Cardiac fibroblast (primary cell): ENCODE data around the gene ARMCX2.

Experiments
- DNase-seq, 2 donors: peaks; one replicate each; pipeline versions ENCODE4 v3.0.0 to v3.0.0-alpha.2; 2010; ENCODE audit warnings: low read depth in 2 of 2
- H3K4me3 ChIP-seq, 2 donors: replicated peaks in 1 of 2; 1 replicate in 1 of 2; 2 replicates in 1 of 2; pipeline ENCODE4 v1.5.1; 2011; ENCODE audit warnings: low read depth in 2 of 2, low read length in 2 of 2, mild to moderate bottlenecking in 2 of 2, moderate library complexity in 1 of 2
- TF ChIP-seq, protein P1 (sequence below): IDR thresholded peaks from one replicate; pipeline ENCODE4 v1.5.1; 2011; ENCODE audit warnings: low read depth, mild to moderate bottlenecking, low read length, inconsistent platforms

Gene ARMCX2

DNA sequence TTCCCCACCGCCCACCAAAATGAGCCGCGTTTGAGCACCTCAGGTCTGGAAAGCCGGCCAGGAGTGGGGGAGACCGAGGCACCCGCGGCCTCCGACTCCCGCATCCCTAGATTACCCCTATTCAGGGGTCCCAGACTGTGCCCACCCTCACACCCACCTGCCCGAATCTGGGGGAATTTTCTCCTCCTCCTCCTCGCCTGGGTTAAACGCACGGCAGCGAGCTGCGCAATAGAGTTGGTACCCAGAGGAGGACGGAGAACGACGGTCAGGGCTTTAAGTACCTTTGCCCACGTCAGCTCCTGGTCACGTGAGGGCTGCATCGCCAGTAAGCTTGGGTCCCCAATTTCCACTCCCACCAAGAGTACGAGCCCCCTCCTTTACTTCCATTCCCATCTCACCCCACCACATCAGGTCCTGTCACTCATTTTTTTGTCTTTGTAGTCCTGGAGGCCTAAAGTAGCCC lies at the start of gene ARMCX2:
Gene ARMCX2, minus strand, starts transcription at position 250 of the 463 bp plus-strand sequence. CDS start 2,262 bp downstream, outside the sequence.
- TF ChIP-seq, protein P1, sequence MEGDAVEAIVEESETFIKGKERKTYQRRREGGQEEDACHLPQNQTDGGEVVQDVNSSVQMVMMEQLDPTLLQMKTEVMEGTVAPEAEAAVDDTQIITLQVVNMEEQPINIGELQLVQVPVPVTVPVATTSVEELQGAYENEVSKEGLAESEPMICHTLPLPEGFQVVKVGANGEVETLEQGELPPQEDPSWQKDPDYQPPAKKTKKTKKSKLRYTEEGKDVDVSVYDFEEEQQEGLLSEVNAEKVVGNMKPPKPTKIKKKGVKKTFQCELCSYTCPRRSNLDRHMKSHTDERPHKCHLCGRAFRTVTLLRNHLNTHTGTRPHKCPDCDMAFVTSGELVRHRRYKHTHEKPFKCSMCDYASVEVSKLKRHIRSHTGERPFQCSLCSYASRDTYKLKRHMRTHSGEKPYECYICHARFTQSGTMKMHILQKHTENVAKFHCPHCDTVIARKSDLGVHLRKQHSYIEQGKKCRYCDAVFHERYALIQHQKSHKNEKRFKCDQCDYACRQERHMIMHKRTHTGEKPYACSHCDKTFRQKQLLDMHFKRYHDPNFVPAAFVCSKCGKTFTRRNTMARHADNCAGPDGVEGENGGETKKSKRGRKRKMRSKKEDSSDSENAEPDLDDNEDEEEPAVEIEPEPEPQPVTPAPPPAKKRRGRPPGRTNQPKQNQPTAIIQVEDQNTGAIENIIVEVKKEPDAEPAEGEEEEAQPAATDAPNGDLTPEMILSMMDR, result no peak
- H3K4me3 ChIP-seq, result peak within 1 kb of the TSS; percentile 63 to 65
- DNase-seq, result peak; percentile 66 to 76

DNA sequence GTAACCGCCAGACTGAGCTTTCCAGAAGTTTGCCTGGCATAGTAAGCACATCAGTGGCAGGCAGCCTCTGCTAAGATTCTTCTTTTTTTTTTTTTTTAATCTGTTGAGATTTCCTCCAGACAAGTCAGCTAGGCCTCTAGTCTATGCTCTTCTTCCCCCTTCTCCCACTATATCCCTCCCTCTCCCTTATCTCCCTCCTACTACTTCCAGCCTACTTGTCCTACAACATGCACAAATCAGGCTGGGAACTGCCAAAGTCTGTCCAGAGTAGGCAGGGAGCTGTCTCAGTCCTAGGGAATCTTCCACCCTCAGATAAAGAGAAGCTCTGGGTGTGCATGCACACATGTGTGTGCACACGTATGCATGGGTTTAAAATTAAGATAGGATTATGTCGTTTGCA lies 49.7 kb upstream of the ARMCX2 start:
- TF ChIP-seq, protein P1, result no peak
- H3K4me3 ChIP-seq, result no peak overlapping the region
- no peak for DNase-seq

DNA sequence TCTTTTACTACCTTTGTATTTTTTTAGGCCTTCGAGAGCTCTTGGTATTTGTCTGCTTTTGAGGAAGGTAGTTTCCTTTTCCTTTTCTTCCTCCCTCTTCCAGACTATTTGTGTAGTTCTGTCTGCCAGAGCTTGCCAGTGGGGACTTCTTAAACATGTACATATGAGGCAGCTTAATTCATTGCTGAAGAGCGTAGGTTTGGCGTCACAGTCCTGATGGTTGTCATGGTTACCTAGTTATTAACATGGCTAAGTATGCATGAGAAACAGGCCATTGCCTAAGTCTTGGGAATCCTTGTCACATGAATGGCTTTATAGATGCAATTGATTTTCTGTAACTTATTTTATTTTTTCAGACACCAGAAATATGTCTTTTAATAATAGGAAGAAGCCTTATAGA lies 48.5 kb upstream of the ARMCX2 start:
- no peak overlapping the region for H3K4me3 ChIP-seq
- peak in 1 of 2 donors; percentile 3 for DNase-seq
- TF ChIP-seq, protein P1, result no peak

DNA sequence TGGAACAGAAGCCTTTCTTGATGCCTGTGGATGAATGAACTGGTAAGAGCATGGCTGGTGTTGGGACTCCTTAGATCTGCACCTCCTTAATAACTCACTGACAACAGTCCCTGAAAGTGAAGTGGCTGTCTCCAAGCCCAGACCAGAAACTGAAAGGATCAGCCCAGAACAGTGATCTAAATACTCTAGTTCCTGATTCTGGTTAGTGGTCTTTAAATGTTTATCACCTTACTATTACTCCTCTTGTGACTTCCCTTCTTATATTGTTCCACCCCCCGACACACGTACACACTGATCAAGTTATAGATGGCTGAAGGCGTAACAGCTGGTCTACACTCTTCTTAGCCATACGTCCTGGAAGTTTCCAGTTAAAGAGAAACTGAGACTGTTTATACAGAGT lies 33.8 kb upstream of the ARMCX2 start:
- no peak overlapping the region for H3K4me3 ChIP-seq
- TF ChIP-seq, protein P1, result no peak
- DNase-seq, result no peak

DNA sequence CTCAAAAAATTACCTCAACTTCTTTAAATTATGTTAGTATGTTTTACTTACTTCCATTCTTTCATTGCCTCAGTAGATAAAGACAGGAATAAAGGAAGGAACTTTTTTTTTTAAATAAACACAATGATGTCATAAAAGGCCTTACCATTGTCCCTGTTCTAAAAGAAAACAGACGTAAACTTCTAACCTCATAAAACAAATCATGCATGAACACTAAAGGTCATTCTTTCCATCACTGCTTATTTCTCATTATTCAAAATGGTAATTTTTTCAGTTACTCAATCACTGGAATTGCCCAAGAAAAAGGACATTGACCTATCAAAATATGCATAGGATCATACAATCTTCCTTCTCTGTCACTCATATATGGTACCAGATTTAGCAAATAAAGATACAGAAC lies 32.2 kb upstream of the ARMCX2 start:
- H3K4me3 ChIP-seq, result no peak overlapping the region
- TF ChIP-seq, protein P1, result no peak
- DNase-seq, result no peak

DNA sequence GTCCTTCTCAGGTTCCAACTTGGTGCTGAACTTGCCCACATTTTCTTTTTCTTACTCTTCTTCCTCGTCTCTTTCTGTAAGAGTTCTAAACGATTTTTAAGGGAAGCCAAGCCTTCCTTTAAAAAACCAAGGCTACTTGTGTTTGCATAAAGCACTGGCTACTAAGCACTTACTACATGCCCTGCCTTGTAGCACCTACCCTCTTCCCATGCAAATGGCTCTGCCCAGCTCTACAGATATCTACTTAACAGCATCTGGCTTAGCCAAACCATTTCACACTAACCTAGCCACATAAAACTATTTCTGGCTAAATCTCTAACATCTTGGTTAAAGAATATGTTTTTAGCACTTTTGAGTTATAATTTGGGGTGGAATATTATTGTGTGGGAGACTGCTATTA lies 26.9 kb upstream of the ARMCX2 start:
- DNase-seq, result no peak
- TF ChIP-seq, protein P1, result no peak
- no peak overlapping the region for H3K4me3 ChIP-seq

DNA sequence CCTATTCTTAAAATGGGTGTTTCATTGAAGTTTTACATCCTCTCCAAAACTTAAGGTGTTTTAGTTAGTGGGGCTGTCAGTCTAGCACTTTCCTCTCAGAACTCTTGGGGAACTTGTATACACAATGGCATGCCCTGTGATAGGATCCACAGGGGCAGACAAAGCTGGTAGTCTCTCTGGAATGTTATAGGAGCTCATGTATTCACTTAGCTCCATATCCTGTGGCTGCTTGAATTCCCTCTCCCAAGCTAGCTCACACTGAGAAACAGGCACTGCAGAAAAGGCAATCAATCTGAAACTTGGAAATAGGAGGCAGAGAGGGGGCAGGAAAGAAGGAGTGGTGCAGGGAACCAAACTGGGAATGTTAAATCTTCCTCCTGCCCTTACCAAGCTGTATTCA lies 26.3 kb upstream of the ARMCX2 start:
- no peak for DNase-seq
- no peak overlapping the region for H3K4me3 ChIP-seq
- TF ChIP-seq, protein P1, result no peak
